ENCODE results near the gene WRAP53. TPM values are rescaled to one million over a fixed set of nuclear protein-coding genes. Genes with fewer than 3 reads are reported as not detected.
A peak's percentile ranks its signal among the peaks of the same experiment; 100 is the strongest.

Gene WRAP53
- total RNA-seq, 2 donors from 2014 or later, result 3.7 to 6.1 TPM

- peaks cover 0 to 14% of the 10 kb centered on the region in 2 donors for H3K27me3 ChIP-seq
Measured at GRCh38 chr17:7704601-7705268, 16.5 kb downstream of the WRAP53 start, which contains the start of gene EFNB3. TSS of gene EFNB3 (plus strand) at chr17:7705202. CDS start at chr17:7705599, 397 bp downstream.

DNA sequence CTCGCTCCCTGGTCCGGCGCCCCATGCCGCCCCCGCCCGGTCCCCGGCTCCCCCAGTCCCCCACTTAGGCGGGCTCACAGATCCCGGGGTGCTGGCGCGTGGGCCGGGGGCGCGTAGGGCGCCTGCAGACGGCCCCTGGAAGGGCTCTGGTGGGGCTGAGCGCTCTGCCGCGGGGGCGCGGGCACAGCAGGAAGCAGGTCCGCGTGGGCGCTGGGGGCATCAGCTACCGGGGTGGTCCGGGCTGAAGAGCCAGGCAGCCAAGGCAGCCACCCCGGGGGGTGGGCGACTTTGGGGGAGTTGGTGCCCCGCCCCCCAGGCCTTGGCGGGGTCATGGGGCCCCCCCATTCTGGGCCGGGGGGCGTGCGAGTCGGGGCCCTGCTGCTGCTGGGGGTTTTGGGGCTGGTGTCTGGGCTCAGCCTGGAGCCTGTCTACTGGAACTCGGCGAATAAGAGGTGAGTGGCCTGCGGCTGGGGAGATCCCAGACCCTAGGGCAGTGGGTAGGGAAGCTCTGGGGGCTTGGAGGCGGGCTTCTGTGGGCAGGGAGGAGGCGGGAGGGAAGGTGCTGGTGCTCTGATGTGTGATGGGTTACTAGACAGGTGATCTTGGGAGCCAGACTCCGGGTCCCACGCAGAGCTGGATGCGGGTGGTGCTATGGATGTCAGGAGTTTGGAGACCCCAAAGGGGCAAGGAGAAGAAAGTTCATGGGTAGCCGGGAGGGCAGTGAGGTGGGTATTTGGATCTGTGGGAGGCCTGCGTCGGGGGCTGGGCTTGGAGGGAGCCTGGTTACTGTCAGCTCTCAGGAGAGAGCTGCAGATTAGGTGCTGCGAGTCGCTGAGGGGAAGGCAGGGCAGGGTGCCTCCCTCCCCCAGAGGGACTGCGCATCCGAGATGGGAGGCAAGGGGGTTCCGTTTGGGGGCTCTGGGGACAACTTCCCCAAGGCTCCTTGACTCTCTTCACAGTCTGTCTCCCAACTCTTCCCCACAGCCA lies 17.3 kb downstream of the WRAP53 start:
- Histone ChIP-seq H3K4me3 (peak overlapping the region; percentile 34 to 52), H3K27me3 (peaks cover 0 to 14% of the 10 kb centered on the region in 2 donors), H3K4me1 (peaks cover 0 to 20% of the 10 kb centered on the region in 2 donors), H3K9me3 (no peaks in the 10 kb centered on the region), H3K27ac (peak overlapping the region in 1 of 2 donors; percentile 21), H3K36me3 (peaks cover 14% of the 10 kb centered on the region)
- no peak for TF ChIP-seq CTCF (IDR thresholded peaks at IDR 0.05)
- DNase-seq (ENCODE audit: low spot score), result no peak

More at GRCh38 chr17:7704601-7705268, 16.5 kb downstream of the WRAP53 start, which contains the start of gene EFNB3:
- H3K27ac ChIP-seq, result peak within 1 kb of the TSS in 1 of 2 donors; percentile 21
- no peaks in the 10 kb centered on the region for H3K9me3 ChIP-seq
- no peak for DNase-seq (ENCODE audit: low spot score)
- H3K36me3 ChIP-seq, result peaks cover 14% of the 10 kb centered on the region
- TF ChIP-seq CTCF (IDR thresholded peaks at IDR 0.05), result no peak
- peaks cover 0 to 20% of the 10 kb centered on the region in 2 donors for H3K4me1 ChIP-seq
- peak within 1 kb of the TSS; percentile 34 to 52 for H3K4me3 ChIP-seq

DNA sequence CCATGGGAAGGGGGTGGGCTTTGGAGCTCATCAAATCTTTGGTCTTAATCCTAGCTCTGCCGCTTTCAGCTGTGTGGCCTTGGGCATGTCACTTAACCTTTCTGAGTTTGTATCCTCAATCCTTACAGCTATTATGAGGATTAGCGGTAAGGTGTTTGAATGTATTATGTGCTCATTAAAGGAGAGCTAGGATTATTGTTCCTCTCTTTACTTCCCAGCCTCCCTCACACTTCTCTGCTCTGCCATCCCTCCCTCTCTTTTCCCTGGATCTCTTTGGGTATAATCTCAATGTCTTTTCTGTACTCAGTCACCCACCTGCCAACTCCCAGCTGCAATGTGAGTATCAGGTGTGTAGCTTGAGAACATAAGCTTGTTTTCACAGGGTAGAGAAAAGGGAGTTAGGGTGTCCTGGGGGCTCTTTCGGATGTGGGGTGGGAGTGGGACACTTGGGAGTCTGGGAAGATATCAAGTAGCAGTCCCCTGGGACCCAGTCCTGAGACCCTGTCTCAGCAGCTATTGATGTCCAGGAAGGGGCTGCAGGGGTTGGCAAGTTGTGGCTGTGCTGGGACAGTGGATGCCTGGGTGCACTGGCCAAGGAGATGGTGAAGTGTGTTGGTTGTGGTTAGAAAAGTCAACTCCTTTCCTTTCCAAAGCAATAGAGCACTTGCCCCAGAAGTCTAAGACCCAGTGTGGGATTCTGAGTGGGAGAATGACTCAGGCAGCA lies 18.5 kb downstream of the WRAP53 start:
- no peak for TF ChIP-seq CTCF (IDR thresholded peaks at IDR 0.05)
- peaks cover 0 to 14% of the 10 kb centered on the region in 2 donors for H3K27me3 ChIP-seq
- peaks cover 0 to 20% of the 10 kb centered on the region in 2 donors for H3K4me1 ChIP-seq
- no peak overlapping the region for H3K27ac ChIP-seq
- no peaks in the 10 kb centered on the region for H3K9me3 ChIP-seq
- H3K4me3 ChIP-seq, result no peak overlapping the region
- peaks cover 8% of the 10 kb centered on the region for H3K36me3 ChIP-seq
- DNase-seq (ENCODE audit: low spot score), result no peak

- Histone ChIP-seq H3K27me3 (peaks cover 0 to 14% of the 10 kb centered on the region in 2 donors), H3K36me3 (peaks cover 2% of the 10 kb centered on the region), H3K4me3 (no peak overlapping the region), H3K4me1 (peaks cover 0 to 20% of the 10 kb centered on the region in 2 donors), H3K9me3 (no peaks in the 10 kb centered on the region), H3K27ac (no peak overlapping the region)
- no peak for TF ChIP-seq CTCF (IDR thresholded peaks at IDR 0.05)
- no peak for DNase-seq (ENCODE audit: low spot score)
Measured at GRCh38 chr17:7707446-7707845, 19.2 kb downstream of the WRAP53 start.
